Trophoblast cell (in vitro differentiated cells and primary cell): ENCODE data around the gene CLMN.
"Not testable (repeated sequence)": the region's sequence is repeated elsewhere in the genome, so short reads cannot be mapped to it uniquely, and the experiment has no call there.

Experiments used
- DNase-seq, 2 donors: peaks; one replicate each; pipeline ENCODE4 v3.0.0-alpha.2; 2016
- H2AFZ ChIP-seq: 2 replicates; pipeline ENCODE4 v1.6.1; 2013; ENCODE audit warnings: low read length, moderate library complexity, mild to moderate bottlenecking; ENCODE audit not compliant: insufficient read depth, poor library complexity
- H2AK5ac ChIP-seq: 2 replicates; pipeline ENCODE4 v1.6.1; 2013; ENCODE audit warnings: mild to moderate bottlenecking, low read length
- H2BK120ac ChIP-seq: 2 replicates; pipeline ENCODE4 v1.6.1; 2013; ENCODE audit warnings: low read length, mild to moderate bottlenecking, moderate library complexity; ENCODE audit not compliant: insufficient read depth, poor library complexity
- H2BK12ac ChIP-seq: 2 replicates; pipeline ENCODE4 v1.6.1; 2013; ENCODE audit warnings: mild to moderate bottlenecking, low read length, moderate library complexity
- H2BK5ac ChIP-seq: 2 replicates; pipeline ENCODE4 v1.6.1; 2013; ENCODE audit warnings: low read length, low read depth, moderate library complexity, mild to moderate bottlenecking; ENCODE audit not compliant: poor library complexity
- H3K14ac ChIP-seq: 2 replicates; pipeline ENCODE4 v1.6.1; 2013; ENCODE audit warnings: mild to moderate bottlenecking, low read length
- H3K18ac ChIP-seq: 2 replicates; pipeline ENCODE4 v1.6.1; 2013; ENCODE audit warnings: mild to moderate bottlenecking, low read length
- H3K23ac ChIP-seq: 2 replicates; pipeline ENCODE4 v1.6.1; 2013; ENCODE audit warnings: low read length
- H3K27ac ChIP-seq: 2 replicates; pipeline ENCODE4 v1.5.1; 2013; ENCODE audit warnings: low read depth, mild to moderate bottlenecking, inconsistent platforms, low read length, moderate library complexity
- H3K27me3 ChIP-seq: 2 replicates; pipeline ENCODE4 v1.6.1; 2013; ENCODE audit warnings: inconsistent platforms, mild to moderate bottlenecking, low read length, moderate library complexity; ENCODE audit not compliant: insufficient read depth
- H3K36me3 ChIP-seq, 2 experiments: 1 replicate in 1 of 2; 2 replicates in 1 of 2; pipeline ENCODE4 v1.6.1; 2013; ENCODE audit warnings: low read length in 2 of 2, mild to moderate bottlenecking in 2 of 2, moderate library complexity in 1 of 2; ENCODE audit not compliant: insufficient read depth in 2 of 2, control insufficient read depth in 1 of 2
- H3K4ac ChIP-seq: 2 replicates; pipeline ENCODE4 v1.6.1; 2013; ENCODE audit warnings: low read depth, mild to moderate bottlenecking, low read length, moderate library complexity
- H3K4me1 ChIP-seq, 2 experiments: 1 replicate in 1 of 2; 2 replicates in 1 of 2; pipeline ENCODE4 v1.6.1; 2013; ENCODE audit warnings: low read length in 2 of 2, mild to moderate bottlenecking in 2 of 2, moderate library complexity in 1 of 2; ENCODE audit not compliant: insufficient read depth in 2 of 2, control insufficient read depth in 1 of 2
- H3K4me2 ChIP-seq: 2 replicates; pipeline ENCODE4 v1.6.1; 2013; ENCODE audit warnings: inconsistent platforms, mild to moderate bottlenecking, low read length, moderate library complexity
- H3K4me3 ChIP-seq: 2 replicates; pipeline ENCODE4 v1.5.1; 2013; ENCODE audit warnings: mild to moderate bottlenecking, low read depth, low read length, inconsistent platforms
- H3K79me1 ChIP-seq: one replicate; pipeline ENCODE4 v1.6.1; 2013; ENCODE audit warnings: low read length
- H3K79me2 ChIP-seq: 2 replicates; pipeline ENCODE4 v1.6.1; 2013; ENCODE audit warnings: low read length, mild to moderate bottlenecking; ENCODE audit not compliant: control insufficient read depth, insufficient read depth, poor library complexity
- H3K9ac ChIP-seq: 2 replicates; pipeline ENCODE4 v1.6.1; 2013; ENCODE audit warnings: mild to moderate bottlenecking, low read length
- H3K9me3 ChIP-seq: 2 replicates; pipeline ENCODE4 v1.6.1; 2013; ENCODE audit warnings: low read depth, mild to moderate bottlenecking, control low read depth, inconsistent platforms, low read length; ENCODE audit not compliant: insufficient read depth
- H4K12ac ChIP-seq: 2 replicates; pipeline ENCODE4 v1.6.1; 2013; ENCODE audit warnings: low read depth, mild to moderate bottlenecking, low read length, moderate library complexity
- H4K8ac ChIP-seq: 2 replicates; pipeline ENCODE4 v1.6.1; 2013; ENCODE audit warnings: low read depth, mild to moderate bottlenecking, low read length, moderate library complexity
- H4K91ac ChIP-seq: one replicate; pipeline ENCODE4 v1.6.1; 2013; ENCODE audit warnings: low read depth, mild to moderate bottlenecking, low read length, moderate library complexity
- WGBS: extraction: QIAGEN DNeasy Blood & Tissue Kit; methylation state at CpG from one replicate; pipeline ENCODE4 v1.1.7; 2013; ENCODE audit warnings: missing lambda C conversion rate; ENCODE audit not compliant: insufficient read length, insufficient coverage; ENCODE audit errors: extremely low coverage; 5-methylcytosine and 5-hydroxymethylcytosine counted together

CLMN gene

DNA sequence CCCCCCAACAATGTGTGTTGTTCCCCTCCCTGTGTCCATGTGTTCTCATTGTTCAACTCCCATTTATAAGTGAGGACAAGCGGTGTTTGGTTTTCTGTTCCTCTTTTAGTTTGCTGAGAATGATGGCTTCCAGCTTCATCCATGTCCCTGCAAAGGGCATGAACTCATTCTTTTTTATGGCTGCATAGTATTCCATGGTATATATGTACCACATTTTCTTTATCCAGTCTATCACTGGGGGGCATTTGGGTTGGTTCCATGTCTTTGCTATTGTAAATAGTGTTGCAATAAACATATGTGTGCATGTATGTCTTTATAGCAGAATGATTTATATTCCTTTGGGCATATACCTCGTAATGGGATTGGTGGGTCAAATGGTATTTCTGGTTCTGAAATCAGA lies 118.0 kb downstream of the CLMN start:
- not testable (repeated sequence) for H3K4me1 ChIP-seq, DNase-seq, H3K79me1 ChIP-seq, H4K8ac ChIP-seq, H3K9ac ChIP-seq, H3K36me3 ChIP-seq, H4K12ac ChIP-seq, H2AFZ ChIP-seq, H3K27ac ChIP-seq, H3K4ac ChIP-seq, H2AK5ac ChIP-seq, H2BK5ac ChIP-seq, H3K9me3 ChIP-seq, H2BK120ac ChIP-seq, H3K79me2 ChIP-seq, H2BK12ac ChIP-seq, H3K27me3 ChIP-seq, H3K18ac ChIP-seq, H3K4me3 ChIP-seq, H3K23ac ChIP-seq, H3K4me2 ChIP-seq, H4K91ac ChIP-seq, H3K14ac ChIP-seq
- WGBS: no CpG with 5 or more reads among the region's 2 CpGs

DNA sequence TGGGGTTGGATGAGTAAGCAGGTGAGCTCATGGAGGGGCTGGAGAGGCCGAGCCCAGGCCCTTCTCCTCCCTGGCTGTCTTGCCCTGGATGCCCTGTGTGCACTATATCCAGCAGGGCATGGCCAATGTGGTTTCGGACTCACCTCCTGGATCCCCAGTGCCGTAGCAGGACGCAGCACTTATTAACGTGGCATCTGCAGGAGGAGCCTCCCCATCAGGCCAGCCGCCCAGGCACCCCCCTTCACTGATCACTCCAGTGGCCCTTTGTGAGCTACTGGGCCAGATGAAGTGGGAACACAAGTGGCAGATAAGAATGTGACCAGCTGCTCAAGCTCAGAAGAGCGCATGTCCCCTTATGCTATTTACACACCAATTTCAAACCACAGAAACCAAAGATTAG lies 119.3 kb downstream of the CLMN start:
- H3K9ac ChIP-seq: no peak overlapping the region
- no peak overlapping the region for H3K4ac ChIP-seq
- no peak overlapping the region for H2BK120ac ChIP-seq
- H4K8ac ChIP-seq: no peak overlapping the region
- no peak overlapping the region for H3K27ac ChIP-seq
- H3K14ac ChIP-seq: no peak overlapping the region
- H2AK5ac ChIP-seq: peak overlapping the region; percentile 9
- H3K4me2 ChIP-seq: no peak overlapping the region
- H4K91ac ChIP-seq: no peak overlapping the region
- H3K9me3 ChIP-seq: peaks cover 6% of the 10 kb centered on the region
- peaks cover 0 to 8% of the 10 kb centered on the region in 2 experiments for H3K36me3 ChIP-seq
- no CpG with 5 or more reads among the region's 7 CpGs for WGBS
- peaks cover 4% of the 10 kb centered on the region for H3K79me1 ChIP-seq
- H3K4me3 ChIP-seq: no peak overlapping the region
- H3K18ac ChIP-seq: peak overlapping the region; percentile 11
- no peak overlapping the region for H2AFZ ChIP-seq
- H2BK12ac ChIP-seq: no peak overlapping the region
- H3K27me3 ChIP-seq: no peaks in the 10 kb centered on the region
- DNase-seq: no peak
- no peak overlapping the region for H2BK5ac ChIP-seq
- H3K79me2 ChIP-seq: no peaks in the 10 kb centered on the region
- no peak overlapping the region for H3K23ac ChIP-seq
- H4K12ac ChIP-seq: no peak overlapping the region
- peaks cover 13 to 15% of the 10 kb centered on the region in 2 experiments for H3K4me1 ChIP-seq

DNA sequence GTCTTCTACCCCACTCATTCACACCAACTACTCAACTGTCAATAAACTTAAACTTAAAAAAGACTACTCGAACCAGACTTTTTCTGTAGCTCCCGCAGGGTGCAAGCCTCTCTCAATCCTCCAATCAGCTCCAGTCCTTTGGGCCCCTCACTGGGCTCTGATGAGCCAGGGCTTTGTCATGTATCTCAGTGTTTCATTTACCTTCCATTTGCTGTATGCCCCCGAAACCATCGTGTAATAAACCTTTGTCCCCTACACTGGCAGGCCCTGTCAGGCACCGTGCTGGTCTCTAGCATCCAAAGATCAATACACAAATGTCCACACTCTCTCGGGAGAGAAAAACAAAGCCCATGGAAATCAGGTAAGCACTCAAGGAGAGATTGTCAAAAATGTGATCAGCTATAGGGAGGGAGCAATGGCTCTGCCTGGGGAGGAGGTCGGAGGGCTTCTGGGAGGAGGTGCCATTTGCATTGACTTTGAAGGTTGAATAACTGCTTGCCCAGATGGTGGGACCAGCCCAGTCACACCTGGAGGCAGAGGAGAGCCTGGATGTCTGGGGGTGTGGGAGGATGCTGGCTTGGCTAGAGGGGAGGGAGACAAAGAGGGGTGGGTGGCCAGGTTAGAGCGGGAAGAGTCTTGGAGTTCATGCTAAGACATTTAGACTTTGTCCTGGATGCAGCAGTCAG lies 120.3 kb downstream of the CLMN start:
- Histone ChIP-seq H3K23ac (no peak overlapping the region), H3K4me2 (no peak overlapping the region), H2BK5ac (no peak overlapping the region), H3K27me3 (no peaks in the 10 kb centered on the region), H3K9ac (no peak overlapping the region), H4K91ac (no peak overlapping the region), H4K8ac (no peak overlapping the region), H3K36me3 (peaks cover 0 to 8% of the 10 kb centered on the region in 2 experiments), H2BK12ac (peak overlapping the region; percentile 37), H3K4me3 (no peak overlapping the region), H2BK120ac (no peak overlapping the region), H3K79me2 (no peaks in the 10 kb centered on the region), H3K27ac (no peak overlapping the region), H3K79me1 (peaks cover 6% of the 10 kb centered on the region), H3K14ac (no peak overlapping the region), H2AK5ac (no peak overlapping the region), H3K4me1 (peaks cover 19 to 21% of the 10 kb centered on the region in 2 experiments), H3K4ac (no peak overlapping the region), H3K18ac (no peak overlapping the region), H2AFZ (no peak overlapping the region), H4K12ac (no peak overlapping the region), H3K9me3 (peaks cover 6% of the 10 kb centered on the region)
- WGBS: no CpG with 5 or more reads among the region's 8 CpGs
- DNase-seq: no peak

DNA sequence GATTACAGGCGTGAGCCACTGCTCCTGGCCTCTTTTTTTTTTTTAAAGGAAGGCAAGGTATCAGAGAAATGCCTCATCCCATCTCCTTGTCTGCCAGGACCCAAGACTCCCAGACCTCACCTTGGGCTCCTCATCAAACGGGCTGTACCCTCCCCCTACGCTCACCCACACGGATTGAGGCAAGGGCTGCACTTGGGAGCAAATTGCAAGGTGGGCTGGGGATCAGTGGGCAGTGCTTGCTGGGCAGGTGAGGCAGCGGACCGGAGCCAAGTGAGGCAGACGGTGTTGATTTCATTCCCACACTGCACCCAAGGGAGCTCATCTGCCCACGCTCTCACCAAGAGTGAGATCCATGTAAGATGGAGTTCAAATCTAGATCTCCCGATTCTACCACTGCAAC lies 121.4 kb downstream of the CLMN start:
- Histone ChIP-seq H3K27me3 (no peaks in the 10 kb centered on the region), H2AK5ac (peak overlapping the region; percentile 4), H2BK120ac (peak overlapping the region; percentile 12), H3K27ac (no peak overlapping the region), H4K8ac (peak overlapping the region; percentile 8), H3K4me3 (no peak overlapping the region), H3K4me1 (peaks cover 19 to 22% of the 10 kb centered on the region in 2 experiments), H4K12ac (no peak overlapping the region), H4K91ac (peak overlapping the region; percentile 67), H3K18ac (no peak overlapping the region), H3K9ac (no peak overlapping the region), H2AFZ (no peak overlapping the region), H3K9me3 (peaks cover 2% of the 10 kb centered on the region), H3K79me2 (no peaks in the 10 kb centered on the region), H3K36me3 (peaks cover 0 to 2% of the 10 kb centered on the region in 2 experiments), H3K23ac (no peak overlapping the region), H3K4me2 (no peak overlapping the region), H2BK12ac (peak overlapping the region; percentile 66), H3K79me1 (peaks cover 6% of the 10 kb centered on the region), H3K14ac (peak overlapping the region; percentile 12), H2BK5ac (no peak overlapping the region), H3K4ac (no peak overlapping the region)
- no CpG with 5 or more reads among the region's 9 CpGs for WGBS
- no peak for DNase-seq
